CD4-positive, alpha-beta T cell (primary cell): ENCODE measurements around the gene SLAMF7. TPM values are rescaled to one million over a fixed set of nuclear protein-coding genes. Genes with fewer than 3 reads are reported as not detected.
A peak's percentile ranks its signal among the peaks of the same experiment; 100 is the strongest.
"Not testable (repeated sequence)": the region's sequence is repeated elsewhere in the genome, so short reads cannot be mapped to it uniquely, and the experiment has no call there.

Experiments used
- ATAC-seq: fragments of 200-7000 bp; cut with Tn5 transposase; one replicate; pipeline ENCODE4 v1.10.0; 2022; ENCODE audit warnings: mild to moderate bottlenecking; ENCODE audit not compliant: poor library complexity
- CTCF ChIA-PET: fragments of 350-600 bp; sonication (Branson Sonifier 250); formaldehyde crosslinking; loops from one replicate; lab custom pipeline; 2021; ENCODE audit warnings: antibody characterized with exemption, inconsistent platforms; lab: Charles Lee
- POLR2A ChIA-PET: fragments of 350-600 bp; sonication (Branson Sonifier 250); formaldehyde crosslinking; loops from one replicate; lab custom pipeline; 2021; ENCODE audit warnings: antibody characterized with exemption, inconsistent platforms; lab: Charles Lee
- DNase-seq, 14 experiments: peaks; one replicate each; pipeline ENCODE4 v3.0.0-alpha.2; 2013 to 2020; ENCODE audit warnings: mixed read lengths in 2 of 14
- H3K27ac ChIP-seq, 2 donors: one replicate each; pipeline versions ENCODE4 v1.5.1 to v1.7.0; 2013; ENCODE audit warnings: low read length in 2 of 2, low read depth in 1 of 2, mild to moderate bottlenecking in 1 of 2
- H3K27me3 ChIP-seq, 2 experiments: 1 replicate in 1 of 2; 2 replicates in 1 of 2; pipeline versions ENCODE4 v1.6.1 to v1.7.0; 2013; ENCODE audit warnings: low read length in 2 of 2, control low read depth in 1 of 2, mild to moderate bottlenecking in 1 of 2, moderate library complexity in 1 of 2; ENCODE audit not compliant: insufficient read depth in 2 of 2, control insufficient read depth in 1 of 2
- H3K36me3 ChIP-seq: one replicate; pipeline ENCODE4 v1.6.1; 2013; ENCODE audit warnings: low read length, control low read depth; ENCODE audit not compliant: insufficient read depth
- H3K4me1 ChIP-seq: one replicate; pipeline ENCODE4 v1.6.1; 2013; ENCODE audit warnings: low read length, control low read depth; ENCODE audit not compliant: insufficient read depth
- H3K4me3 ChIP-seq: one replicate; pipeline ENCODE4 v1.5.1; 2013; ENCODE audit warnings: mild to moderate bottlenecking, low read length, moderate library complexity
- H3K9me3 ChIP-seq, 2 experiments: 1 replicate in 1 of 2; 2 replicates in 1 of 2; pipeline versions ENCODE4 v1.6.1 to v1.7.0; 2013; ENCODE audit warnings: low read length in 2 of 2, mild to moderate bottlenecking in 2 of 2, control low read depth in 1 of 2, moderate library complexity in 1 of 2; ENCODE audit not compliant: control insufficient read depth in 1 of 2, insufficient read depth in 1 of 2
- H3K27ac Mint-ChIP-seq: one replicate; pipeline ENCODE4 v1.8.0; 2020; ENCODE audit warnings: mixed read lengths
- H3K27me3 Mint-ChIP-seq: one replicate; pipeline ENCODE4 v1.8.0; 2021; ENCODE audit warnings: mixed read lengths
- H3K36me3 Mint-ChIP-seq: one replicate; pipeline ENCODE4 v1.8.0; 2021; ENCODE audit warnings: low read depth, mixed read lengths
- H3K4me1 Mint-ChIP-seq: one replicate; pipeline ENCODE4 v1.8.0; 2021; ENCODE audit warnings: low read depth, mixed read lengths
- H3K4me3 Mint-ChIP-seq: one replicate; pipeline ENCODE4 v1.8.0; 2020; ENCODE audit warnings: mild to moderate bottlenecking, mixed read lengths
- H3K9me3 Mint-ChIP-seq: one replicate; pipeline ENCODE4 v1.8.0; 2020; ENCODE audit warnings: mixed read lengths
- CTCF ChIP-seq: fragments of 200-600 bp; IDR thresholded peaks from one replicate; pipeline ENCODE4 v1.8.0; 2022; ENCODE audit warnings: antibody characterized with exemption, mild to moderate bottlenecking
- intact Hi-C, 2 experiments: fragments of 100-400 bp; cut with DNase I in 1 of 2; cut with micrococcal nuclease in 1 of 2; formaldehyde crosslinking; loops; one replicate each; pipeline versions ENCODE4 v1.15.1 to v1.9.0; 2023 to 2025; cut with DNase I, micrococcal nuclease
- polyA plus RNA-seq, 2 donors: library from polyadenylated mRNA; unstranded; fragments of 120-200 nt; gene quantifications; one replicate each; pipeline ENCODE4 v1.2.1, GENCODE V29; 2013
- total RNA-seq, 174 experiments: library from RNA in 2 of 174; stranded (reverse) in 2 of 174; gene quantifications; one replicate each; pipeline ENCODE4 v1.2.3 and lab custom pipeline; 2021 to 2026

The SLAMF7 gene
- total RNA-seq (under 1 TPM; 0.69 to 0.78 TPM), total RNA-seq (lab: John Stamatoyannopoulos, UW) (1.5 to 134 (median 11.5) reads per million in 172 experiments)
- 14.7 TPM for polyA plus RNA-seq (2013, experiment 1 of 2)
- polyA plus RNA-seq (2013, experiment 2 of 2), result 12.1 TPM

- no peaks in the 10 kb centered on the region for H3K36me3 ChIP-seq
- TF ChIP-seq CTCF, result no peak
- H3K27me3 ChIP-seq, result no peaks in the 10 kb centered on the region
- Mint-ChIP-seq H3K27ac (no peak within 1 kb of the TSS), H3K9me3 (no peaks in the 10 kb centered on the region), H3K4me3 (no peak within 1 kb of the TSS), H3K4me1 (peaks cover 11% of the 10 kb centered on the region), H3K27me3 (no peaks in the 10 kb centered on the region), H3K36me3 (peaks cover 3% of the 10 kb centered on the region)
- POLR2A ChIA-PET, result no interaction called here
- H3K4me3 ChIP-seq, result peak within 1 kb of the TSS; percentile 37
- no peak for ATAC-seq
- CTCF ChIA-PET, result interaction anchor here (1.2 to 1.4 kb wide), 3 partner anchors 12 to 38 kb away, joined by 3 to 5 read pairs (median 5); no protein-coding TSS in a partner anchor
- intact Hi-C loops, result no loop called here
- peak within 1 kb of the TSS in 1 of 2 donors; percentile 24 for H3K27ac ChIP-seq
- H3K9me3 ChIP-seq, result peaks cover 4 to 10% of the 10 kb centered on the region in 2 experiments
- peaks cover 32% of the 10 kb centered on the region for H3K4me1 ChIP-seq
- DNase-seq, result peak in 4 of 14 experiments; percentile 24 to 75 (median 70)
These were observed at the start of gene SLAMF7 for GRCh38 chr1:160739098-160739511. SLAMF7 (plus strand) TSS chr1:160739247; CDS start chr1:160739302, 55 bp downstream.

GRCh38 chr1:160692390-160692789, 46.7 kb upstream of the SLAMF7 start:
- H3K36me3 Mint-ChIP-seq, result peaks cover 66% of the 10 kb centered on the region
- not testable (repeated sequence) for H3K27me3 Mint-ChIP-seq, H3K27ac ChIP-seq

GRCh38 chr1:160702100-160702499, 36.9 kb upstream of the SLAMF7 start:
- Histone ChIP-seq H3K36me3 (peaks cover 51% of the 10 kb centered on the region), H3K27ac (peak overlapping the region in 1 of 2 donors; percentile 3), H3K9me3 (no peaks in the 10 kb centered on the region), H3K27me3 (no peaks in the 10 kb centered on the region), H3K4me3 (no peak overlapping the region), H3K4me1 (peaks cover 61% of the 10 kb centered on the region)
- Mint-ChIP-seq H3K4me3 (peak overlapping the region; percentile 66), H3K4me1 (peaks cover 39% of the 10 kb centered on the region), H3K27me3 (no peaks in the 10 kb centered on the region), H3K36me3 (peaks cover 86% of the 10 kb centered on the region), H3K9me3 (no peaks in the 10 kb centered on the region), H3K27ac (no peak overlapping the region)
- intact Hi-C loops, result no loop called here
- CTCF ChIA-PET, result interaction anchor here (1.3 kb wide), 1 partner anchor 9 kb away, joined by 4 read pairs; the partner anchor contains the start of gene CD48
- no peak for TF ChIP-seq CTCF
- no peak for ATAC-seq
- DNase-seq, result no peak
- POLR2A ChIA-PET, result interaction anchor here (1.3 to 1.7 kb wide), 2 partner anchors 27 to 66 kb away, joined by 3 to 5 read pairs; no protein-coding TSS in a partner anchor

More at GRCh38 chr1:160692390-160692789, 46.7 kb upstream of the SLAMF7 start:
- ATAC-seq, POLR2A ChIA-PET, intact Hi-C loops, H3K9me3 ChIP-seq, H3K4me3 ChIP-seq, H3K9me3 Mint-ChIP-seq, H3K4me3 Mint-ChIP-seq, H3K27me3 ChIP-seq: not testable (repeated sequence)
- peak overlapping the region; percentile 80 for H3K27ac Mint-ChIP-seq
- CTCF ChIA-PET, result interaction anchor here (0.9 to 1.5 kb wide), 6 partner anchors 9 to 76 kb away, joined by 3 to 6 read pairs (median 4); no protein-coding TSS in a partner anchor
- TF ChIP-seq CTCF, result peak; percentile 47
- H3K4me1 Mint-ChIP-seq, result peaks cover 90% of the 10 kb centered on the region
- peaks cover 23% of the 10 kb centered on the region for H3K36me3 ChIP-seq
- DNase-seq, result peak in 3 of 14 experiments; percentile 28 to 61 (median 55)
- H3K4me1 ChIP-seq, result peaks cover 31% of the 10 kb centered on the region
